Neutrophil (primary cell): ENCODE results near the gene TUBB.

Experiments
- H3K27ac ChIP-seq: fragments of 200-600 bp; sonication (generic); 2 replicates; pipeline ENCODE4 v1.5.1; 2016; ENCODE audit warnings: mild to moderate bottlenecking, moderate library complexity
- H3K27me3 ChIP-seq: fragments of 200-600 bp; sonication (generic); 2 replicates; pipeline ENCODE4 v1.6.0; 2016; ENCODE audit warnings: mild to moderate bottlenecking
- H3K36me3 ChIP-seq: fragments of 200-600 bp; sonication (generic); 2 replicates; pipeline ENCODE4 v1.5.1; 2017
- H3K4me1 ChIP-seq, 2 experiments: fragments of 200-600 bp in 1 of 2; sonication (generic) in 1 of 2; 1 replicate in 1 of 2; 2 replicates in 1 of 2; pipeline versions ENCODE4 v1.5.1 to v1.6.1; 2013 to 2016; ENCODE audit warnings: low read depth in 1 of 2, low read length in 1 of 2, mild to moderate bottlenecking in 1 of 2, moderate library complexity in 1 of 2; ENCODE audit not compliant: control insufficient read depth in 1 of 2, insufficient read depth in 1 of 2
- H3K4me3 ChIP-seq, 2 experiments: fragments of 200-600 bp in 1 of 2; sonication (generic) in 1 of 2; 1 replicate in 1 of 2; 2 replicates in 1 of 2; pipeline ENCODE4 v1.5.1; 2013 to 2016; ENCODE audit warnings: low read depth in 1 of 2, low read length in 1 of 2, mild to moderate bottlenecking in 1 of 2, moderate library complexity in 1 of 2
- H3K9me3 ChIP-seq: fragments of 200-600 bp; sonication (generic); 2 replicates; pipeline ENCODE4 v1.5.1; 2016
- TF ChIP-seq, protein P1 (sequence below): fragments of 200-600 bp; sonication (generic); IDR thresholded peaks from 2 replicates; pipeline ENCODE4 v1.5.1; 2016; ENCODE audit warnings: antibody characterized with exemption

Gene TUBB

DNA sequence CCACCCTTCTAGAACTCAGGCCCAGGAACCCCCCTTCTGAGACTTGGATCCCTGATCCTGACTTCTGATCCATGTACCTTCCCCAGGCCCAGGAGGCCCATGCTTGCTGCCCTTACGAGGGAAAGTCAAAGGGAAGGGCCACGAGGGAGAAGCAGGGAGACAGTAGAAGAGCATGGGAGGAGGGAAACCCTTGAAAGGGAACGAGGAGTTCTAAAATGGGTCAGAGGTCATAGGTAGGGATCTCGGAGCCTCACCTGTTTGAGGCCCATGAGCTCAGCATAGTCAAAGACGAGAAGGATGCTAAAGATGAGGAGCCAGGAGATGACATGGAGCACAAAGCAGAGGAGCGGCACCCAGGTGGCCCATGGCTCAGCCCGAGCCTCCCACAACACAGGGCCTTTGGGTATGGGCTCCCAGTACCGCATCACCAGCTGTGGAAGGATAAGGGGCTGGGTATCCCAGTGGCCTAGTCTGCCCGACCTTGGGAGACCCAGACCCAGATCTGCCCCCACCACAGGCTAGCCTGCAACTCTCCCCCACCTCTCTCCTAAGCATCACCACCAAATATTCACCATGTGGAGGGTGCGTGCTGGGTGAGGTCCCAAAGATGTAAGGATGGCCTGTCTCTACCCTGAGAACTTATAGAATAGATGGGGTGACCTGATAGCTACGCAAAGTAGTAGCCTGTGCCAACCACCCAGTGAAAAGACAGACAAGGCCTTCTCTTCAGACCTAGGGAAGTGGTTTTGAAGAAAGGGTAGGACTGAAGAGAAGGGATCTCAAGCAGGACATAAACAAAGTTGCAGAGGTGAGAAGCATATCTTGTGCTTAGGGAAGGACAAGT, 30.9 kb upstream of the TUBB start:
- peak overlapping the region; percentile 82 to 100 for H3K4me3 ChIP-seq
- H3K27me3 ChIP-seq, result no peaks in the 10 kb centered on the region
- TF ChIP-seq, protein P1, sequence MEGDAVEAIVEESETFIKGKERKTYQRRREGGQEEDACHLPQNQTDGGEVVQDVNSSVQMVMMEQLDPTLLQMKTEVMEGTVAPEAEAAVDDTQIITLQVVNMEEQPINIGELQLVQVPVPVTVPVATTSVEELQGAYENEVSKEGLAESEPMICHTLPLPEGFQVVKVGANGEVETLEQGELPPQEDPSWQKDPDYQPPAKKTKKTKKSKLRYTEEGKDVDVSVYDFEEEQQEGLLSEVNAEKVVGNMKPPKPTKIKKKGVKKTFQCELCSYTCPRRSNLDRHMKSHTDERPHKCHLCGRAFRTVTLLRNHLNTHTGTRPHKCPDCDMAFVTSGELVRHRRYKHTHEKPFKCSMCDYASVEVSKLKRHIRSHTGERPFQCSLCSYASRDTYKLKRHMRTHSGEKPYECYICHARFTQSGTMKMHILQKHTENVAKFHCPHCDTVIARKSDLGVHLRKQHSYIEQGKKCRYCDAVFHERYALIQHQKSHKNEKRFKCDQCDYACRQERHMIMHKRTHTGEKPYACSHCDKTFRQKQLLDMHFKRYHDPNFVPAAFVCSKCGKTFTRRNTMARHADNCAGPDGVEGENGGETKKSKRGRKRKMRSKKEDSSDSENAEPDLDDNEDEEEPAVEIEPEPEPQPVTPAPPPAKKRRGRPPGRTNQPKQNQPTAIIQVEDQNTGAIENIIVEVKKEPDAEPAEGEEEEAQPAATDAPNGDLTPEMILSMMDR, result no peak
- no peaks in the 10 kb centered on the region for H3K36me3 ChIP-seq
- H3K27ac ChIP-seq, result peak overlapping the region; percentile 95
- no peaks in the 10 kb centered on the region for H3K9me3 ChIP-seq
- H3K4me1 ChIP-seq, result peaks cover 50 to 52% of the 10 kb centered on the region in 2 experiments

DNA sequence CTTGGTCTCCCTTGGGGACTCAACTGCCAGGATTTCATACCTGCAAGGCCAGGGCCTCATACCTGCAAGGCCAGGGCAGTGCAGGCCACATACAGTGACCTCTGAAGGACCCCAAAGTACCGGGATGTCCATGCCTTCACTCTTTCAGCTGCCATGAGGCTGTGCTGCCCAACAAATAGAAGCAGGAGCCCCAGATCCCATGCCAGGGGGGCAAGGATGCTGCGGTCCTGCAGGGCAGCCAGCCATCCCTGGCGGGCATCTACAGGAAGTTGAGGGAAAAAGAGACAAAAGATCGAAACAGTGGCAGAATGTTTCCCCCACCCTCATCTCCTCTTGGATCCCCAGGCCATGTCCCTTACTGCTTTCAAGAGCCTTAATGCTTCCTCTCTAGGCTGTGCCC, 30.2 kb upstream of the TUBB start:
- no peaks in the 10 kb centered on the region for H3K36me3 ChIP-seq
- TF ChIP-seq, protein P1, result no peak
- H3K4me1 ChIP-seq, result peaks cover 50% of the 10 kb centered on the region in 2 experiments
- no peaks in the 10 kb centered on the region for H3K27me3 ChIP-seq
- peak overlapping the region; percentile 82 to 87 for H3K4me3 ChIP-seq
- no peaks in the 10 kb centered on the region for H3K9me3 ChIP-seq
- H3K27ac ChIP-seq, result peak overlapping the region; percentile 95

DNA sequence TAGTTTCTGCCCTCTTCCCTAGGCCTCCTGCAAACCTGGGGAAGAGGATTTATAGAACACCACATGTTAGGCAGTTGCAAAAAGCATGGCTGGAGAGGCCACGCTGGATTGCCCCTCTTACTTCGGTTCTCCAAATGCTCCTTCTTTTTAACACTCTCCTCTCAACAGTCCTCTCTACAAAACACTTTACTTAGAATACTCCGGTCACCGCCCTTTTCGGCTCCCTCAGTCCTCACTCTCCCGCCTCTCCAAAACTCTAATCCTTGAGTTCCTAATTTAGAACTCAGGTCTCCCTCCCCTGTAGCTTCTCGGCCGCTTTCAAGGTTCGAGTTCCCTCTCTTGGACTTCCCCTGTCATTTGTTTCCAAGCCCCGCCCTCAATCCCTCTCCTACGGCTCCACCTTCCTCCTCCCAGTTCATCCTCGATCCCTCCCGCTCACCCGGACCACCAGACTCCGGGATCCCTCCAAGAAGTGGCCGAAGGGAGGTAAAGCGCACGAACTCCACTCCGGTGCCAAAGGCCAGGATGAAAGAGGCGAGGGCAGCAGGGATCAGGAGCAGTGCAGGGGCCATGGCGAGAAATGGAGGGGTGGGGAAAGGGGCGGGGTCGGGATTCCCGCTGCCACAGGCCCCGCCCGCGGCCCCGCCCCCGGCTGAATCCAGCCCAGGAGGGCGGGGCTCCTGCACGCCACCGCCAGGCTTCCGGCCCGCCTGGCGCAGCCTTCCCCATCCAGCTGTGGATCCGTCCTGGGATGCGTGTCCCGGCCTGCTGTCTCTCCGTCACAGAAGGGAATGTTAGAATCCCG, 29.5 kb upstream of the TUBB start, which contains the start of gene NRM:
NRM (minus strand) TSS at position 582 of the 805 bp plus-strand sequence; CDS start at position 572, 10 bp downstream.
- Histone ChIP-seq H3K4me1 (peaks cover 44 to 50% of the 10 kb centered on the region in 2 experiments), H3K36me3 (no peaks in the 10 kb centered on the region), H3K27me3 (no peaks in the 10 kb centered on the region), H3K9me3 (no peaks in the 10 kb centered on the region), H3K4me3 (peak within 1 kb of the TSS; percentile 82 to 87), H3K27ac (peak within 1 kb of the TSS; percentile 95)
- TF ChIP-seq, protein P1, result peak; percentile 44

DNA sequence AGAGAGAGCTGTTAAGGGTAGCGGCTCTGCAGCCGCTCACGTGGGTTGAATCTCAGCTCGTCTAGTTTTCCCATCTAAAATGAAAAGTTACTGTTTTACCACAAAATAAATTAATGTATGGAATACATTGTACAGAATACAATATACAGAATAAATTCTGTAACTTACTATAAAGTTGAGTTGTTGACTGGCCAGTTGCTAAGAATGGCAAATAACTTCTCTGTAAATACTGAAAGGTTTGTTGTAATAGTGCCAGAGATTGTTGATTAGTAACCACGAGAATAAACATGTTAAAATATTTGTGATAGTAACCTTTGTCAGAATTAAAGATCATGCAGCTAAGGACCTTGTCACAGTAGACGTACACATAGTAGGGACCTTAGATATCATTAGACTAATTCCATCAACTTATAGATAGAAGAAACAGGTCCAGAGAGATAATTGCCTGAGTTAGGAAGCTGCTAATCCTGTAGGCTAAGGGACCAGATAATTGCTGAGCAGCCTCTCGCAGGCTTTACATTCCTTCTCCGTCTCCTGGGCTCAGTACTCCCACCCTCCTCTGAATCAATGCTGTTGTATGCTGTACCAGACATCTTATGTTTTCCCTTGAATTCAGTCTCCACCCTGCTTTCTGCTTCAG, 28.8 kb upstream of the TUBB start:
- no peaks in the 10 kb centered on the region for H3K36me3 ChIP-seq
- no peaks in the 10 kb centered on the region for H3K27me3 ChIP-seq
- H3K9me3 ChIP-seq, result no peaks in the 10 kb centered on the region
- TF ChIP-seq, protein P1, result no peak
- H3K4me1 ChIP-seq, result peaks cover 41 to 50% of the 10 kb centered on the region in 2 experiments
- peak overlapping the region; percentile 95 for H3K27ac ChIP-seq
- H3K4me3 ChIP-seq, result peak overlapping the region; percentile 82 to 87

DNA sequence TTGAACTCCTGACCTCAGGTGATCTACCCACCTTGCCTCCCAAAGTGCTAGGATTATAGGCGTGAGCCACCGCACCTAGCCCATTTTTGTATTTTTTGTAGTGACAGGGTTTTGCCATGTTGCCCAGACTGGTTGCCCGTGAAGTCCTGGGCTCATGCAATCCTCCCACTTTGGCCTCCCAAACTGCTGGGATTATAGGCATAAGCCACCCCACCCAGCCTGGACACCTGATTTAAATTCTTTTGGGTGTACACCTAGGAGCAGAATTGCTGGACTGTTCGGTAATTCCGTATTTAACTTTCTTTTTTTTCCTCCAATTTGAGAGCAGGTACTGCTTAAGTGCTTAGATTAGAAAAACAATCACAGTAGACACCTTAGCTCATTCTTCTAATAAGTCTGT, 23.7 kb upstream of the TUBB start:
- no peak overlapping the region for H3K27ac ChIP-seq
- H3K36me3 ChIP-seq, result no peaks in the 10 kb centered on the region
- peaks cover 8 to 12% of the 10 kb centered on the region in 2 experiments for H3K4me1 ChIP-seq
- TF ChIP-seq, protein P1, result no peak
- no peaks in the 10 kb centered on the region for H3K9me3 ChIP-seq
- no peaks in the 10 kb centered on the region for H3K27me3 ChIP-seq
- no peak overlapping the region for H3K4me3 ChIP-seq
